DMS53 treated with DMSO at 0.1 percent for 48 hours (cell line): ENCODE data around the gene GARIN5B.

Experiments used
- DNase-seq: peaks from one replicate; lab custom pipeline; 2025; ENCODE audit not compliant: unreplicated experiment; lab: John Stamatoyannopoulos, UW

The GARIN5B gene

GRCh38 chr19:55370305-55370988 is 7.4 kb upstream of the GARIN5B start, which contains the start of gene IL11:
Gene IL11 (minus strand): TSS chr19:55370463. CDS start chr19:55370310, 153 bp downstream.
- no peak for DNase-seq

GRCh38 chr19:55369653-55370304 is 6.7 kb upstream of the GARIN5B start:
- peak; percentile 44 for DNase-seq

GRCh38 chr19:55368701-55369563 is 5.9 kb upstream of the GARIN5B start:
- peak; percentile 10 for DNase-seq

- no peak for DNase-seq
Observed at GRCh38 chr19:55368106-55368505, 5.0 kb upstream of the GARIN5B start.

- DNase-seq, result no peak
Observed at GRCh38 chr19:55366790-55367189, 3.7 kb upstream of the GARIN5B start.

- DNase-seq, result no peak
Observed at GRCh38 chr19:55365964-55366363, 2.9 kb upstream of the GARIN5B start.

- no peak for DNase-seq
Observed at GRCh38 chr19:55365245-55365644, 2.2 kb upstream of the GARIN5B start.

- DNase-seq, result no peak
Observed at GRCh38 chr19:55362174-55362989, 678 bp downstream of the GARIN5B start.

- no peak for DNase-seq
Observed at GRCh38 chr19:55360902-55361301, 2.2 kb downstream of the GARIN5B start.

GRCh38 chr19:55358943-55359908 is 3.8 kb downstream of the GARIN5B start:
- no peak for DNase-seq

- no peak for DNase-seq
Observed at GRCh38 chr19:55358493-55358892, 4.6 kb downstream of the GARIN5B start.

GRCh38 chr19:55355213-55355821 is 7.7 kb downstream of the GARIN5B start:
- DNase-seq, result no peak

GRCh38 chr19:55354698-55355212 is 8.3 kb downstream of the GARIN5B start, which contains the start of gene COX6B2:
Gene COX6B2 (minus strand): TSS chr19:55354719. CDS start chr19:55354521, 198 bp downstream.
- DNase-seq, result no peak

GRCh38 chr19:55353803-55354697 is 9.0 kb downstream of the GARIN5B start:
- no peak for DNase-seq

- no peak for DNase-seq
Observed at GRCh38 chr19:55353356-55353802, 9.7 kb downstream of the GARIN5B start.

- DNase-seq, result no peak
Observed at GRCh38 chr19:55352549-55353145, 10.4 kb downstream of the GARIN5B start.

- no peak for DNase-seq
Observed at GRCh38 chr19:55352040-55352439, 11.0 kb downstream of the GARIN5B start.
